Ishikawa (cell line): Measurements from ENCODE around the gene FAM25G.

Experiments
- FOXM1 ChIP-seq: IDR thresholded peaks from 2 replicates; pipeline ENCODE4 v1.6.1; 2012; ENCODE audit warnings: low read depth, borderline replicate concordance
- TAF1 ChIP-seq: IDR thresholded peaks from 2 replicates; pipeline ENCODE4 v1.6.1; 2012; ENCODE audit warnings: low read depth, mild to moderate bottlenecking
- TF ChIP-seq, protein P1 (sequence below): IDR thresholded peaks from 2 replicates; pipeline ENCODE4 v1.6.1; 2012

DNA sequence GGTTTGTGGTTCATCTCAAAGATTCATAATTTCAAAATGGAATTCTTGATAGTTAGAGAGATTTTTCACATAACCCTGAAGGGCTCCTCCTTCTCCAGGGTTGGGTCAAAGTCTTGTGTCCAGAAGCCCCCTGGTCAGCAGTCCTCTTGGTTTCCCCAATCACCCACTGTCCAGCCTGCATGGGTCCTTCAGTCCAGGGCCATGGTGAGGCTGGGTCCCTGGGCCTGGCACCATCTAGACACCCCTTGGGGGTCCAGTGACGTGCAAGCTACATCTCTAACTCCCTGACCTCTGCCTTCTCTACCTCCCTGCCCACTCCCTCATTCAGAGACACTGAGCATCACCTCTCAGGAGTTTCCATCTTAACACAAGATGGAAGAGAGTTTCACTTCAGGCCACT is 33.7 kb downstream of the FAM25G start:
- TF ChIP-seq, protein P1, sequence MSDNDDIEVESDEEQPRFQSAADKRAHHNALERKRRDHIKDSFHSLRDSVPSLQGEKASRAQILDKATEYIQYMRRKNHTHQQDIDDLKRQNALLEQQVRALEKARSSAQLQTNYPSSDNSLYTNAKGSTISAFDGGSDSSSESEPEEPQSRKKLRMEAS: no peak
- TF ChIP-seq TAF1 (no peak), FOXM1 (no peak)
